ENCODE results near the gene ITGA4. TPM values are rescaled to one million over a fixed set of nuclear protein-coding genes. Genes with fewer than 3 reads are reported as not detected.

ITGA4 gene
- total RNA-seq, 1 donor from 2014 or later: 20.0 TPM

DNA sequence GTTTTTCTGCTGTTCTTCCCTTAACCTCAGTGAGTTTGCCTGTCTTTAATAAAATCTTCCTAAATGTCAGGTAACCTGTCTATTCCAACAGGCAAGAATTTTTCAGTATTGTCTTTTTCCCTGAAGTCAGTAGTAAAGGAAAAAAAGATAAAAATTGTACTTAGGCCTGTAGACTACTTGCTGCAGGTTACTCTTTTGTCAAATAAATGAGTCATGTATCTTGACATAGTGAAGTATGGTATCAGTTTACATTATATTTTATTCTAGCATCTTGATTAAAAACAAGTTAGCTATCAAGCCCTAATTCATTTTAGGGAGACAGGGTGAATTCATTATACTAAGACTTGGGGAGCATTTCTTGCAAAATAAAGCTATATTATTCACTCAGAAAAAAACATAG lies 59.8 kb downstream of the ITGA4 start:
- Histone ChIP-seq H4K20me1 (ENCODE audit: insufficient read depth, low read length) (no peaks in the 10 kb centered on the region), H3K27ac (ENCODE audit: low read depth, low read length) (no peak overlapping the region), H3K9me3 (ENCODE audit: insufficient read depth, low read depth, low read length) (no peaks in the 10 kb centered on the region), H3K79me2 (ENCODE audit: insufficient read depth, low read length) (no peaks in the 10 kb centered on the region), H3K4me2 (ENCODE audit: low read length) (no peak overlapping the region), H3K36me3 (ENCODE audit: insufficient read depth, low read length) (no peaks in the 10 kb centered on the region), H3K4me3 (ENCODE audit: insufficient read depth, low read depth, low read length) (no peak overlapping the region), H3K9ac (ENCODE audit: low read length) (no peak overlapping the region), H3K4me1 (ENCODE audit: insufficient read depth, low read length) (no peaks in the 10 kb centered on the region), H3K27me3 (ENCODE audit: insufficient read depth, low read length) (no peaks in the 10 kb centered on the region), H2AFZ (ENCODE audit: low read depth, low read length) (no peak overlapping the region)
- no peak overlapping the region for H3K4me3 Mint-ChIP-seq (ENCODE audit: unreplicated experiment)
- TF ChIP-seq, protein P1, sequence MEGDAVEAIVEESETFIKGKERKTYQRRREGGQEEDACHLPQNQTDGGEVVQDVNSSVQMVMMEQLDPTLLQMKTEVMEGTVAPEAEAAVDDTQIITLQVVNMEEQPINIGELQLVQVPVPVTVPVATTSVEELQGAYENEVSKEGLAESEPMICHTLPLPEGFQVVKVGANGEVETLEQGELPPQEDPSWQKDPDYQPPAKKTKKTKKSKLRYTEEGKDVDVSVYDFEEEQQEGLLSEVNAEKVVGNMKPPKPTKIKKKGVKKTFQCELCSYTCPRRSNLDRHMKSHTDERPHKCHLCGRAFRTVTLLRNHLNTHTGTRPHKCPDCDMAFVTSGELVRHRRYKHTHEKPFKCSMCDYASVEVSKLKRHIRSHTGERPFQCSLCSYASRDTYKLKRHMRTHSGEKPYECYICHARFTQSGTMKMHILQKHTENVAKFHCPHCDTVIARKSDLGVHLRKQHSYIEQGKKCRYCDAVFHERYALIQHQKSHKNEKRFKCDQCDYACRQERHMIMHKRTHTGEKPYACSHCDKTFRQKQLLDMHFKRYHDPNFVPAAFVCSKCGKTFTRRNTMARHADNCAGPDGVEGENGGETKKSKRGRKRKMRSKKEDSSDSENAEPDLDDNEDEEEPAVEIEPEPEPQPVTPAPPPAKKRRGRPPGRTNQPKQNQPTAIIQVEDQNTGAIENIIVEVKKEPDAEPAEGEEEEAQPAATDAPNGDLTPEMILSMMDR (IDR thresholded peaks at IDR 0.05; ENCODE audit: insufficient read depth, low read depth, low read length): no peak
- TF ChIP-seq EZH2 (IDR thresholded peaks at IDR 0.05; ENCODE audit: insufficient read depth, low read length): no peak
- FAIRE-seq: no peak
- H3K27ac Mint-ChIP-seq (ENCODE audit: unreplicated experiment): no peak overlapping the region
- no peak for DNase-seq (ENCODE audit: low read depth)
- peaks cover 3% of the 10 kb centered on the region for H3K4me1 Mint-ChIP-seq (ENCODE audit: low read depth, unreplicated experiment)
- no peaks in the 10 kb centered on the region for H3K9me3 Mint-ChIP-seq (ENCODE audit: unreplicated experiment)
- peaks cover 2% of the 10 kb centered on the region for H3K36me3 Mint-ChIP-seq (ENCODE audit: low read depth, unreplicated experiment)
- H3K27me3 Mint-ChIP-seq (ENCODE audit: low read depth, unreplicated experiment): no peaks in the 10 kb centered on the region

DNA sequence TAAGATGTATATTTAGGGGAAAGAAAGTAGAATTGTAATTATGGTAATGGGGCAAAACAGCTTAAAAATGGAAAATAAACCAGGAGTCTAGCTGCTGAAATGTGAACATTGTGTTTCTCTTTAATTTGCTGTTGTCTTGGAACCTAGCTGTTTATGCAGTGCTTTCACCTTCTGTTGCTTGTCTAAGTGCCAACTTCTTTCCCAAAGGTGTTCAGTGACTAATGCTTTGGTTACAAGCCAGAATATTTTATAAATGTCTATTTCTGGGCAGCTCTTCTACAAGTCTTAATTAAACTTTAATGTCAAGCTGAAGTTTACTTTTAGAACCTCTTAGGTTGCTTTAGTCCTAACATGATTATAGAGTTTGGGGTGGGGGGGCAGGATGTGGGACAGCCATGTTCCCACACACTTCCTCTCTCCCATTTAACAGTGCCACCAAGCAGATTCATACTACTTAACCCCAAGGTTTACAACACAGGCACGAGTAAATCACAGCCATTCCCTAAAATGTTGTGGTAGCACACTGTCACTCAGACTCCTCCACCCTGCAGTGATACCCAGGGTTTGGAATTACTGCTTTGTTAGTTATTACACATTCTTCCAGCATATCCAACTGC lies 60.6 kb downstream of the ITGA4 start:
- Mint-ChIP-seq H3K27me3 (ENCODE audit: low read depth, unreplicated experiment) (no peaks in the 10 kb centered on the region), H3K4me3 (ENCODE audit: unreplicated experiment) (no peak overlapping the region), H3K9me3 (ENCODE audit: unreplicated experiment) (no peaks in the 10 kb centered on the region), H3K27ac (ENCODE audit: unreplicated experiment) (no peak overlapping the region), H3K36me3 (ENCODE audit: low read depth, unreplicated experiment) (no peaks in the 10 kb centered on the region), H3K4me1 (ENCODE audit: low read depth, unreplicated experiment) (peaks cover 3% of the 10 kb centered on the region)
- H3K27me3 ChIP-seq (ENCODE audit: insufficient read depth, low read length): no peaks in the 10 kb centered on the region
- H3K4me1 ChIP-seq (ENCODE audit: insufficient read depth, low read length): no peaks in the 10 kb centered on the region
- no peaks in the 10 kb centered on the region for H4K20me1 ChIP-seq (ENCODE audit: insufficient read depth, low read length)
- H3K9ac ChIP-seq (ENCODE audit: low read length): no peak overlapping the region
- no peaks in the 10 kb centered on the region for H3K79me2 ChIP-seq (ENCODE audit: insufficient read depth, low read length)
- TF ChIP-seq, protein P1 (IDR thresholded peaks at IDR 0.05; ENCODE audit: insufficient read depth, low read depth, low read length): no peak
- no peak for TF ChIP-seq EZH2 (IDR thresholded peaks at IDR 0.05; ENCODE audit: insufficient read depth, low read length)
- no peak for FAIRE-seq
- H2AFZ ChIP-seq (ENCODE audit: low read depth, low read length): no peak overlapping the region
- DNase-seq (ENCODE audit: low read depth): peak; percentile 1
- no peaks in the 10 kb centered on the region for H3K36me3 ChIP-seq (ENCODE audit: insufficient read depth, low read length)
- no peaks in the 10 kb centered on the region for H3K9me3 ChIP-seq (ENCODE audit: insufficient read depth, low read depth, low read length)
- H3K27ac ChIP-seq (ENCODE audit: low read depth, low read length): no peak overlapping the region
- no peak overlapping the region for H3K4me3 ChIP-seq (ENCODE audit: insufficient read depth, low read depth, low read length)
- no peak overlapping the region for H3K4me2 ChIP-seq (ENCODE audit: low read length)

DNA sequence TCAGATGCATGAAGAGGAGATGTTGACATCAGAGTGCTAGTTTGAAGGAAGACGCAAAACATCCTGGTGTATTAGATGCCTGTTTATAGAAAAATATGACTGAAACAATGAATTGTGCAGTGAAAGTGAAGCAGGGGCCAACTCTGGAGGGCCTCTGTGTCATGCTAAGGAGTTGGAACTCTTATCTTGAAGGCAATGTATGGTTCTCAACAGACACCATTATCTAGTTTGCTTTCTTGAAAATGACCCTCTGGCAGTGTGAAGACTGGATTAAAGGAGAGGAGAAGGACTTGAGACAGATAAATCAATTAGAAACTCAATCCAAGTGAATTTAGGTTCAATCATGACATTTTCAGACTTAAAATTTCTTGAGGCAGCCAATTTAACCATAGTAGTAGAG lies 63.1 kb downstream of the ITGA4 start:
- H3K4me1 Mint-ChIP-seq (ENCODE audit: low read depth, unreplicated experiment): peaks cover 3% of the 10 kb centered on the region
- Histone ChIP-seq H3K4me2 (ENCODE audit: low read length) (no peak overlapping the region), H3K4me1 (ENCODE audit: insufficient read depth, low read length) (no peaks in the 10 kb centered on the region), H3K9ac (ENCODE audit: low read length) (no peak overlapping the region), H3K4me3 (ENCODE audit: insufficient read depth, low read depth, low read length) (no peak overlapping the region), H4K20me1 (ENCODE audit: insufficient read depth, low read length) (no peaks in the 10 kb centered on the region), H3K9me3 (ENCODE audit: insufficient read depth, low read depth, low read length) (no peaks in the 10 kb centered on the region), H3K79me2 (ENCODE audit: insufficient read depth, low read length) (no peaks in the 10 kb centered on the region), H3K36me3 (ENCODE audit: insufficient read depth, low read length) (no peaks in the 10 kb centered on the region), H2AFZ (ENCODE audit: low read depth, low read length) (no peak overlapping the region), H3K27me3 (ENCODE audit: insufficient read depth, low read length) (no peaks in the 10 kb centered on the region), H3K27ac (ENCODE audit: low read depth, low read length) (no peak overlapping the region)
- H3K36me3 Mint-ChIP-seq (ENCODE audit: low read depth, unreplicated experiment): no peaks in the 10 kb centered on the region
- DNase-seq (ENCODE audit: low read depth) (no peak), FAIRE-seq (no peak)
- H3K9me3 Mint-ChIP-seq (ENCODE audit: unreplicated experiment): no peaks in the 10 kb centered on the region
- H3K27ac Mint-ChIP-seq (ENCODE audit: unreplicated experiment): no peak overlapping the region
- H3K4me3 Mint-ChIP-seq (ENCODE audit: unreplicated experiment): no peak overlapping the region
- no peaks in the 10 kb centered on the region for H3K27me3 Mint-ChIP-seq (ENCODE audit: low read depth, unreplicated experiment)
- TF ChIP-seq, protein P1 (IDR thresholded peaks at IDR 0.05; ENCODE audit: insufficient read depth, low read depth, low read length): no peak
- no peak for TF ChIP-seq EZH2 (IDR thresholded peaks at IDR 0.05; ENCODE audit: insufficient read depth, low read length)
